BLaER1 (cell line): Measurements from ENCODE around the gene CEP41.

ENCODE experiments used
- H3K27ac ChIP-seq: shearing (Covaris generic); formaldehyde crosslinking; 2 replicates; pipeline ENCODE4 v1.8.1; 2022
- H3K27me3 ChIP-seq: shearing (Covaris generic); formaldehyde crosslinking; 2 replicates; pipeline ENCODE4 v1.8.1; 2022
- H3K36me3 ChIP-seq: shearing (Covaris generic); formaldehyde crosslinking; 2 replicates; pipeline ENCODE4 v1.8.1; 2022
- H3K4me1 ChIP-seq: shearing (Covaris generic); formaldehyde crosslinking; 2 replicates; pipeline ENCODE4 v1.8.1; 2022
- H3K4me2 ChIP-seq: shearing (Covaris generic); formaldehyde crosslinking; 2 replicates; pipeline ENCODE4 v1.8.1; 2022
- H3K4me3 ChIP-seq: shearing (Covaris generic); formaldehyde crosslinking; 2 replicates; pipeline ENCODE4 v1.8.1; 2022
- H3K9ac ChIP-seq: shearing (Covaris generic); formaldehyde crosslinking; 2 replicates; pipeline ENCODE4 v1.8.1; 2022
- H3K9me3 ChIP-seq: shearing (Covaris generic); formaldehyde crosslinking; 2 replicates; pipeline ENCODE4 v1.8.1; 2022
- H4K20me1 ChIP-seq: shearing (Covaris generic); formaldehyde crosslinking; 2 replicates; pipeline ENCODE4 v1.8.1; 2022
- Cebpa-rat ChIP-seq: shearing (Covaris generic); IDR thresholded peaks from 2 replicates; pipeline ENCODE4 v1.8.1; 2022

CEP41 gene

DNA sequence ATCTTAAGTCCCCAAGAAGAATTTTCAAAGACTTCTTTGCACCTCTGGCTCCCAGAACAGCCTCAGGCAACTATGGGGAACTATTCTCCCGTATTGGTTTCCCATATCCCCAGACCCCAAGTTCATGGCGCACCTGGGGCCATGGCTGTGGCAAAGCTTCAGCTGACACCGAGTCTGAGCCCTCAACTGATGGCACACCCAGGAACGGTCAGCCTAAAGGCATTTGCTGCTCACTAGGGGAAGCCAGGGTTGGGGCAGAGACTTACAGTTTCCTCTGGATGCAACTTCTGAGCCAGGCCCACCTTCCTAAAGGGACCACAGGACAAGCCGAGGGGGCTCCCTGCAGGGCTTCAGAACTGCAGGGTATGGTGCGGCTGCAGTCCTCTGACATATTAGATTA, 74.3 kb downstream of the CEP41 start:
- Histone ChIP-seq H3K27me3 (no peaks in the 10 kb centered on the region), H3K9me3 (no peaks in the 10 kb centered on the region), H4K20me1 (no peaks in the 10 kb centered on the region), H3K27ac (no peak overlapping the region), H3K4me2 (no peak overlapping the region), H3K4me3 (no peak overlapping the region), H3K36me3 (no peaks in the 10 kb centered on the region), H3K9ac (no peak overlapping the region), H3K4me1 (no peaks in the 10 kb centered on the region)
- TF ChIP-seq Cebpa-rat, result no peak

DNA sequence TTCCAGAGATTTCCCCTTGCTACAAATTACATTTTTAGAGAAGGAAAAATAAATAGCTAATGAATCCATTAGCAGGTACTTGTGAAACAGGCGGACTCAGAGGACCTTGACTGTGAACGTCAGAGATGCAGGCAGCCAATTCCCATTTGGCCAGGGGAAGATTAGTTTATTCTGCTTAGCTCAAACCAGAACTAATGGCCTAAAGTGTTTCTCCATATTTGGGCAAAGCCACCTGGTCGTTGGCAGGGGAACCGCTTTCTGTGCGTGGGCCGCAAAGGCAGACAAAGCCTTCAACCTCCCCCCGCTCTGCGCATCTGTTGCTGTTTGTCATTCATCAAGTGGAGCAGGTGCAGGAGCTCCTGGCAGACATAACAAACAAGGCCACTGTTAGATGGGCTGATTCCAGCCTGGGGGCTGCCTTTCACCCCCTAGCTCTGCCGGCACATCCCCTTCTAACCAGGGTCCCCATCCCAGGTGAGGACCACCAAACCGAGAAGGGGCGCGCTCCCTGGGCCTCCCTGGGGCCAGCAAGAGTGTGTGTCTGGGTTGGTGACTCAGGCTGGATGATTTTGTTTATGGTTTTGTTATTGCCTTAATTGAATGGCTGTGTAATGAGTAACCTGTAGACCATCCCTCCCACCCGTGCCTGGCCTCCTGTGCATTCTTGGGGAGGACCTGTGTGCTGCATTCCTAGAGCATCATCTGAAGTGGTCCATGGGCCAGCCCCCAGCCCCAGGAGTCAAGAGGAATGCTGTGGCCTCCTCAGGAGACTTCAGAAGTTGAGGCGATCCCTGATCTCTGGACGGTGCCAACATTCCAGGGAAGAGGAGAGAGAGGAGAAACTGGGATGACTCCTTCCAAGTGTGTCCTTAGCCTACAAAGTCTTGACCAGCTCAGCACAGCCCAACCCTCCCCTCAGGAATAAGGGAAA, 75.0 kb downstream of the CEP41 start:
- H3K9ac ChIP-seq, result no peak overlapping the region
- no peaks in the 10 kb centered on the region for H3K36me3 ChIP-seq
- H3K9me3 ChIP-seq, result 0 out of 2 replicates have a peak, but pooled peaks cover 4% of the 10 kb centered on the region
- H3K27ac ChIP-seq, result no peak overlapping the region
- no peaks in the 10 kb centered on the region for H3K27me3 ChIP-seq
- H3K4me2 ChIP-seq, result no peak overlapping the region
- no peak for TF ChIP-seq Cebpa-rat
- no peaks in the 10 kb centered on the region for H3K4me1 ChIP-seq
- H3K4me3 ChIP-seq, result no peak overlapping the region
- H4K20me1 ChIP-seq, result no peaks in the 10 kb centered on the region

DNA sequence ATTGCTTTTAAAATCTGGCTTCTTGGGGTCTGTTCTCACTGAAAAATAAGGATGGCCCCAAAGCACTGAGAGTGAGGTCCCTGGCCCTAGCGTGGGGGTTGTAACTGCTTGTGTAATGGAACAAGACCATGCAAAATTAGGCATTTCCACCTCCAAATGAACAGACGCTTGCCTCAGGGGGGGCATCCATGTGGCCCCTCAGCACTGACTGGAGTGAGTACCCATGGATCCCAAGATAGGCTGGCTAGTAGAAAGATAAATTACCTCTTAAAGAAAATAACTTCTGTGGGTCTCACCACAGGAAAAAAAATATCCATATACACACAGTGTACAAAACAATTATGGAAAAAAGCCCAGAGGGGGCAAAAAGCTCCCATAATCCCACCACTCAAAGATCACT, 75.7 kb downstream of the CEP41 start:
- H3K9me3 ChIP-seq, result peaks cover 10% of the 10 kb centered on the region
- no peaks in the 10 kb centered on the region for H3K27me3 ChIP-seq
- H3K4me2 ChIP-seq, result no peak overlapping the region
- no peak overlapping the region for H3K4me3 ChIP-seq
- no peaks in the 10 kb centered on the region for H3K4me1 ChIP-seq
- H3K9ac ChIP-seq, result no peak overlapping the region
- TF ChIP-seq Cebpa-rat, result no peak
- no peak overlapping the region for H3K27ac ChIP-seq
- H4K20me1 ChIP-seq, result no peaks in the 10 kb centered on the region
- H3K36me3 ChIP-seq, result no peaks in the 10 kb centered on the region

DNA sequence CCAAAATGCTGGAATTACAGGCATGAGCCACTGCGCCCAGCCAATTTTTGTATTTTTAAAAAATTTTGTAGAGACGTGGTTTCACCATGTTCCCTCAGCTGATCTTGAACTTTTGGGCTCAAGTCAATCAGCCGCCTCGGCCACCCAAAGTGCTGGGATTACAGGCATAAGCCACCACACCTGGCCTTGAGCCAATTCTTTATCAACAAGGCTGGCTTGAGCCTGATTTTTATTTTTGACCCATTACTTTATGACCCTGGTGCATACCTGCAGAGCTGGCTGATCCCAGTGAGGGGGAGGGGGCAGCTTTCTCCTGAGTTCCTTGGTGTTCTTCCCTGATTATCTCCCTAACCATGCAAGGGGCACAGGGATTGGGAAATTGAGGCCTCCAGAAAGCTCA, 76.4 kb downstream of the CEP41 start:
- Histone ChIP-seq H3K27me3 (no peaks in the 10 kb centered on the region), H4K20me1 (no peaks in the 10 kb centered on the region), H3K36me3 (no peaks in the 10 kb centered on the region), H3K27ac (no peak overlapping the region), H3K9ac (no peak overlapping the region), H3K4me1 (no peaks in the 10 kb centered on the region), H3K4me2 (no peak overlapping the region), H3K4me3 (no peak overlapping the region), H3K9me3 (peaks cover 16% of the 10 kb centered on the region)
- TF ChIP-seq Cebpa-rat, result no peak

DNA sequence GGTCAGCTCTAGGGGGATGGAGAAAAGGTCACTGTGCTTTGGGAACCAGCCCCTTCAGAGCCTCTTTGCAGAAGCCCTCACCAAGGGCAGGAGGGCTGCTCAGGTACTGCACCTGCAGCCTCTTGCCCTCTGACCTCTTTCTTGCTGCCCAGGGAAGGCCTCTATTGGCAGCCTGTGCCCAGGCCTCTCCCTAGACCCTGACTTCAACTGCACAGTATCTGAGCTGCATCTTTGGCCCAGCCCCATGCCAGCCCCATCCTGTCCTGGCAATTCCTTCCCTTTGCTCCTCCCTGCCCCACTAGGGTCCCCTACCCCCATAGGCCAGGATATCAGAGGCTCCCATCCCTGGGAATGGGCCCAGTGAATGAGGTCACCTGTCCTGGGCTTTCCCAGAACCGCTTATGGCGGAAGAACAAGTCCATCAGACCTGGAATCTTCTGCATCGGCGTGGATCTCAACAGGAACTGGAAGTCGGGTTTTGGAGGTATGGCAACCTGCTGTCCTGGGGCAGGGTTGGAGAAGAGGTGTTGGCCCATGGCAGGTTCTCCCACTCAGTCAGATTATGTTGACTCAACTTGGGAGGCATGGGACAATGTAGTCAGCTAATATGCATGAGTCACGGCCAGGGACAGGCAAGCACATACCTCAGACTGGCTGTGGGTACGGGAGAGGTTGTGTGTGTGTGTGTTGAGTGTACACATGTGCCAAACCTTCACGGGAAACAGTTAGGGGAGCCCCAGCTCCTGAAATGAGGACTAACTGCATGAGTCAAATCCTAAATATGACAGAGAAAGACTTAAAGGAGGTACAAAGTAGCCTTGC, 77.6 kb downstream of the CEP41 start:
- TF ChIP-seq Cebpa-rat, result no peak
- H4K20me1 ChIP-seq, result no peaks in the 10 kb centered on the region
- H3K4me2 ChIP-seq, result no peak overlapping the region
- no peak overlapping the region for H3K27ac ChIP-seq
- no peak overlapping the region for H3K4me3 ChIP-seq
- H3K4me1 ChIP-seq, result no peaks in the 10 kb centered on the region
- H3K36me3 ChIP-seq, result no peaks in the 10 kb centered on the region
- H3K9ac ChIP-seq, result no peak overlapping the region
- H3K27me3 ChIP-seq, result no peaks in the 10 kb centered on the region
- H3K9me3 ChIP-seq, result peaks cover 26% of the 10 kb centered on the region

DNA sequence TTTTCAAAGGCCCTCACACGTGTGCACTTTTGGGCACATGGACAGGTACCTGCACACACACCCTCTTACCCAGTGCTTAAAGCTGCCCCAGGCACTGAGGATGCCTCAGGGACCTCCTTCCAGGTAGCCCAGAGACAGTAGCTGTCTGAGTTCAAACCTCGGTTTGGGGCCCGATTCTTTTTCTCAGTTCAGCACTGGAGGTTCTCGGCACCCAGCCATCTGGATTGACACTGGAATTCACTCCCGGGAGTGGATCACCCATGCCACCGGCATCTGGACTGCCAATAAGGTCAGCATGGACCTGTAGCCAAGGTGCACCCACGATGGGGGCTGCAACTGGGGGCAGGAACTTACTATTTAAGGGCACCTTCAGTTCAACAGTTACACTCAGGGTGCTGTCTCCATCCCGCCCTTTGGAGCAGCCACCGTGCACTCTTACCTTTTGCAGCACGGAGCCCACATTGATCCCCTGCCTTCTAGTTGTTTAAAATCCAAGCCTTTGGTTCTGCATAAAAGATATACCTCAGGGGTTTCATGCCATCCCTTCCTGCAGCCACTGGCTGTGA, 78.5 kb downstream of the CEP41 start:
- H4K20me1 ChIP-seq, result no peaks in the 10 kb centered on the region
- no peaks in the 10 kb centered on the region for H3K27me3 ChIP-seq
- peaks cover 26% of the 10 kb centered on the region for H3K9me3 ChIP-seq
- H3K4me1 ChIP-seq, result no peaks in the 10 kb centered on the region
- H3K36me3 ChIP-seq, result no peaks in the 10 kb centered on the region
- H3K4me2 ChIP-seq, result no peak overlapping the region
- TF ChIP-seq Cebpa-rat, result no peak
- H3K9ac ChIP-seq, result no peak overlapping the region
- H3K27ac ChIP-seq, result no peak overlapping the region
- no peak overlapping the region for H3K4me3 ChIP-seq

DNA sequence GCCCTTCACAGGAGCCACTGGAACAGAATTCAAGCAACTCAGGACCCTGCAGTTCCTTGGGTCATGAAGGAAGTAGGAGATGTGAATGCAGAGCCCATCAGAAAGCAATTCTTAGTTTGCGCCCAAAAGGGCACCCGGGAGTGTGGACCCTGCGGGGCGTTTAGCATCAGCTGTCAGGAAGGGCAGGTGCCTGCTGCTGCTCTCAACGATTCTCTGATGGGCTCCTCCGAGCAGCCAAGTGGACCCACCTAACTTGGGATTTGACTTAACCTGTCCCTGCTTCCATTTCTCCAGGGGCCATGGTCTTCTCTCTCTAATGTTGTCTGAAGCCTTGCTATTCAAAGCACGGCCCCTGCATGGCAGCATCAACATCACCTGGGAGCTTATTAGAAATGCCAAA, 79.1 kb downstream of the CEP41 start:
- H3K4me2 ChIP-seq, result no peak overlapping the region
- H3K27me3 ChIP-seq, result no peaks in the 10 kb centered on the region
- no peak for TF ChIP-seq Cebpa-rat
- H3K4me1 ChIP-seq, result no peaks in the 10 kb centered on the region
- H3K36me3 ChIP-seq, result no peaks in the 10 kb centered on the region
- H3K4me3 ChIP-seq, result no peak overlapping the region
- peaks cover 26% of the 10 kb centered on the region for H3K9me3 ChIP-seq
- H3K27ac ChIP-seq, result no peak overlapping the region
- no peak overlapping the region for H3K9ac ChIP-seq
- no peaks in the 10 kb centered on the region for H4K20me1 ChIP-seq

DNA sequence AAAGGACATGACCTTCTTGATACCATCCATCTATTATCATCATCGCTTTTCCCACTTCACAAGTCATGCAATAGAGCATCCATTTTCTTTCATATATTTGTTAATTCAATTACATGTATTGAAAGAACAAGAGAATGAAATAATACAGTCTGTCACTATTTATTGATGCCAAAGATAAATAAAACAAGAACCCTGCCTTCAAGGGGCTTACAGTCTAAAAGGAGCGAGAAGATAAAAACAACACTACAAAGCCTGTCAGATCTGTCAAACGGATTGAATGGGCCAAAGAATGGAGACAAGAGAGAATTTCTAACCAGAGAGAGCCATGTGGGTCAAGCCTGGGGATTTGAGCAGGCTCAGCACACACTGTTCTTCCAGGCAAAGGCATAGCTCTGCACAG, 80.3 kb downstream of the CEP41 start:
- Histone ChIP-seq H3K36me3 (no peaks in the 10 kb centered on the region), H3K4me2 (no peak overlapping the region), H3K4me1 (no peaks in the 10 kb centered on the region), H3K27ac (no peak overlapping the region), H4K20me1 (no peaks in the 10 kb centered on the region), H3K27me3 (no peaks in the 10 kb centered on the region), H3K9ac (no peak overlapping the region), H3K9me3 (peaks cover 26% of the 10 kb centered on the region), H3K4me3 (no peak overlapping the region)
- no peak for TF ChIP-seq Cebpa-rat

DNA sequence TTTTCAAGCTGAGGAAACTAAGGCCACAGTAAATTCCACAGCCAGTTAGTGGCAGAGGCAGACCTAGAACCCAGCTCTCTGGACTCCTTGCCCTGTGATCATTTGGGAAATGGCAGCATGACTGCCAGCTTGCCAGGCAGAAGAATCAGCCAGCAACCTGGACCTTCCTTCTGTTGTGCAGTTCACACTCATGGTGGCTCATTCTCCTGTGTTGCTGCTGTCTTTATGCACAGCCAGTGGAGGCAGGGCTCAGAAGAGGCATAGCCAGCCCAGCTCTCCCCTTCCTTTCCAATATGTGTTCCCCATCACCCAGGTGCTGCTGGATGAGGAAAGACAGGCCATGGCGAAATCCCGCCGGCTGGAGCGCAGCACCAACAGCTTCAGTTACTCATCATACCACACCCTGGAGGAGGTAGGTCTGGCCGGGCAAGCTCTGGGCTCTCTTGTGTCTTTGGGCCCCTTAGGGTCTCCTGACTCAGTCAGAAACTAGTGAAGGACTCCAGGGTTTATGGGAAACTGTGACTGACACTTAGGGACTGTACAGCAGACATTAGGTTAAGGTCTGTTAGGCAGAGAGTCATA, 81.4 kb downstream of the CEP41 start:
- H3K4me1 ChIP-seq, result no peaks in the 10 kb centered on the region

DNA sequence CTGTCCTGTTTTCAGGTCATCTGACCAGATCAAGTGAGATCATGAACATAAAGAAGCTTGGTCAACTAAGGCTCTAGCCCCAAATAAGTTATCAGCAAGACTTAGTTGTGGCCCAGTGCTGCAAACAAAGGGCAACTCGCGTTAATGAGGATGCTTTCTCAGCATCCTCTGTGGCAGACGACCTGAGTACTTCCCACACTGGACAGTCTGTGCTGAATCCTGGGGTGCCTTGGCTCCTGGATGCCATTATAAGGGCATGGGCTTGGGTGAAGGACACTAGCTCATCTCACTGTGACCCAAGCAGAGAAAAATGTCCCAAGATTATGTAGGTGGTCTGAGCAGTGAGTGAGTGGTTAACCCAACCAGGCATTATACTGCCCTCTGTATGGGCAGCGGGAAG, 82.3 kb downstream of the CEP41 start:
- no peaks in the 10 kb centered on the region for H3K27me3 ChIP-seq
- TF ChIP-seq Cebpa-rat, result no peak
- H3K9me3 ChIP-seq, result peaks cover 26% of the 10 kb centered on the region
- no peak overlapping the region for H3K4me2 ChIP-seq
- no peaks in the 10 kb centered on the region for H3K36me3 ChIP-seq
- no peaks in the 10 kb centered on the region for H3K4me1 ChIP-seq
- no peaks in the 10 kb centered on the region for H4K20me1 ChIP-seq
- no peak overlapping the region for H3K27ac ChIP-seq
- H3K9ac ChIP-seq, result no peak overlapping the region
- no peak overlapping the region for H3K4me3 ChIP-seq

More for the DNA sequence above, 81.4 kb downstream of the CEP41 start:
- H3K27me3 ChIP-seq, result no peaks in the 10 kb centered on the region
- no peak overlapping the region for H3K9ac ChIP-seq
- H3K27ac ChIP-seq, result no peak overlapping the region
- no peaks in the 10 kb centered on the region for H4K20me1 ChIP-seq
- peaks cover 26% of the 10 kb centered on the region for H3K9me3 ChIP-seq
- H3K4me3 ChIP-seq, result no peak overlapping the region
- H3K4me2 ChIP-seq, result no peak overlapping the region
- no peak for TF ChIP-seq Cebpa-rat
- no peaks in the 10 kb centered on the region for H3K36me3 ChIP-seq
